NCI-H1417 treated with DMSO at 0.1 percent for 48 hours (cell line): Measurements from ENCODE around the gene CCDC172.

Source experiments
- DNase-seq: peaks from one replicate; lab custom pipeline; 2025; lab: John Stamatoyannopoulos, UW

The CCDC172 gene

GRCh38 chr10:116324227-116324950 lies at the start of gene CCDC172:
Gene CCDC172, plus strand, starts transcription at chr10:116324448. Its CDS starts 564 bp downstream, at chr10:116325012.
- DNase-seq, result no peak

DNA sequence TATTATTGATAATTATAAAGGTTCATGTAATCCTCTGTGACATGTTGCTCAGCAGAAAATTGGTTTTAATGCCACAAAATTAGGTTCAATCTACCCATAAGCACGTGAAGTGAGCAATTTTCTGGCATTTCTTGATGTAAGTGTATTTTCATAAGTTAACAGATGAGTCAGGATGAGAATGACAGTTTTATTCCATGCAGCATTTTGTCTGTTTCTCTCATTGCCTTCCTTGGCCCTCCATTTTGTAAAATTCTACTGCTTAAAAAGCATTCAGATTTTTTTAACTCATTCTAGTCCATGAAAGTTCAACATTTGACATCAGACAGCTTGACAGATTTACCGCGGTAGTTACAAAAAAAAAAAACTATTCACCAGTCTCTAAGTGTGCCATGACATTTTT lies 47.3 kb upstream of the CCDC172 start:
- no peak for DNase-seq

- no peak for DNase-seq
Observed at GRCh38 chr10:116278846-116279245, 45.4 kb upstream of the CCDC172 start.

- no peak for DNase-seq
Observed at GRCh38 chr10:116281775-116282174, 42.5 kb upstream of the CCDC172 start.

GRCh38 chr10:116286626-116287200 lies 37.5 kb upstream of the CCDC172 start:
- no peak for DNase-seq

GRCh38 chr10:116287906-116288501 lies 36.2 kb upstream of the CCDC172 start:
- DNase-seq, result no peak

DNA sequence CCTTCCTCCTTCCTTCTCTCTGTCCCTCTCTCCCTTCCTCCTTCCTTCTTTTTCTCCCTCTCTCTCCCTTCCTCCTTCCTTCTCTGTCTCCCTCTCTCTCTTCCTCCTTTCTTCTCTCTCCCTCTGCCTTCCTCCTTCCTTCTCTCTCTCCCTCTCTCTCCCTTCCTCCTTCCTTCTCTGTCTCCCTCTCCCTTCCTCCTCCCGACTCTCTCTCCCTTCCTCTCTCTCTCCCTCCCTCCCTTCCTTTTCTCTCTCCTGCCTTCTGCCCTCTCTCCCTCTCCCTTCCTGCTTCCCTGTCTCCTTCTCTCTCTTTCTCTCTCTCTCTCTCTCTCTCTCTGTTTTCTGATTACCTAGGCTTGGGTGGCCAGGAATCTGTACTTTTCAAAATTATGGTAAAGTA lies 34.6 kb upstream of the CCDC172 start:
- DNase-seq, result no peak

GRCh38 chr10:116292493-116292892 lies 31.8 kb upstream of the CCDC172 start:
- no peak for DNase-seq

- DNase-seq, result no peak
Observed at GRCh38 chr10:116296291-116296721, 27.9 kb upstream of the CCDC172 start.

- DNase-seq, result no peak
Observed at GRCh38 chr10:116298586-116298985, 25.7 kb upstream of the CCDC172 start.

- DNase-seq, result no peak
Observed at GRCh38 chr10:116300542-116300941, 23.7 kb upstream of the CCDC172 start.

- DNase-seq, result no peak
Observed at GRCh38 chr10:116304923-116305322, 19.3 kb upstream of the CCDC172 start.

GRCh38 chr10:116306847-116307246 lies 17.4 kb upstream of the CCDC172 start:
- no peak for DNase-seq

GRCh38 chr10:116307455-116307854 lies 16.8 kb upstream of the CCDC172 start:
- no peak for DNase-seq

DNA sequence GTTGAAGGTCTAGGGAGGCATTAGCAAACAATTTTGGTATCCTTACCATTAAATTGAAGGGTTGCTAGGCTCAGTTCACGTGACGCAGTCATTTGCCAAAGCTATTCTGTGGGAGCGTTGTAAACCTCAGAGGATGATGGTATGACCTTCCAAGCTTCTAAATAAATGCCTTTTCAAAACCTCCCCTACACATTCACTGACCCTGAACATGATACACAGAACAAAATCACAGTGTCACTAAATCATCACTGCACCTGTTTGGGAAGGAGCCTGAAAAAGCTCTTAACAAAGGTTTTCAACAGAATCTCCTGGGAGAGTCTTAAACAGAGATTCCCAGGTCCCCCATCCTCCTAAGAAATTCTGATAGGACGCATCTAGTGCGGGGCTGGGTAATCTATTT lies 13.2 kb upstream of the CCDC172 start:
- DNase-seq, result no peak

DNA sequence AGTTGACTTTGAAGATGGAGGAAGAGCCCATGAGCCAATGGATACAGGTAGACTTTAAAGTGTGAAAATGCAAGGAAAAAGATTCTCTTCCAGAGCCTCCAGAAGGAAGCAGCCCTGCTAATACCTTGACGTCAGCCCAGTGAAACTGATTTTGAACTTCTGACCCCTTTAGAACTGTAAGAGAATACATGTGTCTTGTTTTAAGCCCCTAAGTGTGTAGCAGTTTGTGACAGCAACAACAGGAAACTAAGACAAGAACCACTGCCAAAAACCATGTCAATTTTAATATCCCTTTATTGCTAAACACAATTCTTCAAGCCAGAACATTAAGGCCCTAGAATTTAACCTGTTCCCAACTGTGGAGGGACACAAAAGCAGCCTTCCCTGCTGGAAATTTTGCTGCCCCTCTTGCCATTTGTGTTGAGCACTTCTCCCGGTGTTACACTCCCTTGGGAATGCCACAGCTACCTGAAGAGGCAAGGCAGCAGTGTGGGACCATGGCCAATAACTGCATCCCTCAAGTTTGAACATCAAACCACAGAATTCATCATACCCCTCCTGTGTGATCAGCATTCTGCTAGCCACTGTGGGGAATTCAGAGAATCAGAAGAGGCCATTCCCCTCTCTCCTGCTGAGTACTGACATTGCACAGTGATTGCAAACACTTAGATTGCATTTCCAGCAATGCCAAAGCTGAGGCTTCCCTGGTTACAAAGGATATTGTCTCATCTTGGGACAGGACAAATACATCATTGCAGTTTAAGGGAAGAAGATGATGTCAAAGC lies 12.3 kb upstream of the CCDC172 start:
- DNase-seq, result no peak

DNA sequence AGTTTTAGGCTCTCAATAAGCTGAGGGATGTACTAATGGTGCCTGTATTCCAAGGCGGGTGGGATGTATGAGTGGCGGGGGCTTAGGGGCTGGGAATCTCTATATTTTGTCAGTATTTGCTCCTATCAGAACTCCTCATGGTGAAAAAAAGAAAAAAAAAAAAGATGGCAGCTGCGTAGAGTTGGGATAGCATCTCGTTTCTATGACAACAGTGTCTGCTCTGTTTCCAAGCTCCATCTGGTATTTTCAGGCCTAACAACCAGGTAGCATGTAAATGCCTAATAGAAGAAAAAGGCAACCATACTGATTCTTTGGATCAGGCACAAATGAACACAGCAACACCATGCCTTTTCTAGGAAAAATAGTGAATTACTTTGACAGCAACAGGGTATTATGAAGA lies 11.7 kb upstream of the CCDC172 start:
- no peak for DNase-seq

GRCh38 chr10:116316503-116316902 lies 7.7 kb upstream of the CCDC172 start:
- DNase-seq, result no peak

GRCh38 chr10:116324951-116325635 lies 845 bp downstream of the CCDC172 start:
- DNase-seq, result no peak

DNA sequence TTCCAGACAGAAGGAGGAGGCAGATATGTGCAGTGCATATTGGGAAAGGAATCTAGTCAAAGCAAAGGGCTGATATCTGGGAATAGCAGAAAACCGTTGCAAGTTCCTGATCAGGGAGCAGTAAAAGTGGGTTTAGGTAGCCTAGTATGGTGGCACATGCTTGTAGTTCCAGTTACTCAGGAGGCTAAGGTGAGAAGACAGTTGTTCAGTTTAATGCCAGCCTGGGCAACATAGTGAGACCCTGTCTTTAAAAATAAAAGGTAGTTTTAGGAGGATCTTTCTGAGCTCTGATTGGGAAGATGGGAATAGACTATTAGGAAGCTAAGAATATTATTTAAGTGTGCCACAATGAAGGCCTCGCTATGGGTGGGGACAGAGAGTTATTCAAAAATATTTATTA lies 1.7 kb downstream of the CCDC172 start:
- DNase-seq, result no peak

DNA sequence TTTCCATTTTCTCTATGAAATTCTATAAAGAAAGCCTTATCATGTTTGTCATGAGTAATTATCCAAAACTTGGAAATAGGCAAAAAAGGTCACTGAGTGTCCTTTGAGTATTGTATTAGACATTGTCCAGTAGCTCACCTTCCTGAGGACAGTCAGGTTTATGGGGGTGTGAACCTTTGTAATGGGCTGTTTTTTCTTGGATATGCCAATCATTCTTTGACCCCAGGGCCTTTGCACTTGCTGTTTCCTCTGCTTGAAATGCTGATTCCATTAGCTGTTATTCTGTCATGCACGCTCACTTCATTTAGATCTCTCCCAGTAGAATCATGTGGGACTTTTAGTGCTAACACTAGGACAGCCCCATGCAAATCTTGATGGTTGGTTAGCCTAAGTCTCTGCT lies 4.9 kb downstream of the CCDC172 start:
- no peak for DNase-seq

DNA sequence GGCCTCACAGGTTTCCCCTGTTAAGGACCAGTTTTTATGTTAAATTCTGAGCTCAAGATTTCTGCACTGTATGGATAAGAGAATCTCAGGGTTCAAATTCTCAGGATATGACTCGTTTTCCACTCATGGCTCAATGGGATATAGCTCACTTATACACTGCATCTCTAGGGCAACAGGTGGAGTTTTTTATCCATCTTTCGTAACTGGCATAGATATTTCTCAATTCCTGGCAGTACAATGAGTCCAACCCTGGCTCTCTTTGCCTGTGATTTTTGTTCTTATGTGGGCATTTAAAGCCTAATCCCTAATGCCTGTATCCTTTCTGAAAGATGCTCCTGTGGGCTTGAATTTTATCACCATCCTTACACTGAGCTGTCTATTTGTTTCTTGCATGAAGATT lies 7.6 kb downstream of the CCDC172 start:
- DNase-seq, result no peak
